RCC 7860 (cell line): Measurements from ENCODE around the gene RABEPK.
A peak's percentile ranks its signal among the peaks of the same experiment; 100 is the strongest.
"Not testable (repeated sequence)": the region's sequence is repeated elsewhere in the genome, so short reads cannot be mapped to it uniquely, and the experiment has no call there.

ENCODE experiments used
- DNase-seq: peaks from one replicate; pipeline ENCODE4 v3.0.0-alpha.2; 2015; ENCODE audit warnings: low spot score
- FAIRE-seq: peaks from 2 replicates; lab custom pipeline; 2012; peaks lifted over from hg19 to GRCh38; lab: Jason Lieb, UNC

RABEPK gene

GRCh38 chr9:125241863-125242739 lies 41.8 kb downstream of the RABEPK start:
- FAIRE-seq (no peak), DNase-seq (peak; percentile 37)

GRCh38 chr9:125243792-125244260 lies 43.5 kb downstream of the RABEPK start:
- DNase-seq, result no peak
- FAIRE-seq, result no peak

GRCh38 chr9:125246261-125246667 lies 45.9 kb downstream of the RABEPK start:
- DNase-seq, result no peak
- no peak for FAIRE-seq

GRCh38 chr9:125254231-125254630 lies 53.9 kb downstream of the RABEPK start:
- DNase-seq (no peak), FAIRE-seq (no peak)

GRCh38 chr9:125255781-125256391 lies 55.5 kb downstream of the RABEPK start:
- no peak for FAIRE-seq
- DNase-seq, result no peak

GRCh38 chr9:125258160-125258785 lies 57.9 kb downstream of the RABEPK start:
- no peak for FAIRE-seq
- no peak for DNase-seq

- FAIRE-seq (no peak), DNase-seq (no peak)
These were observed 58.6 kb downstream of the RABEPK start for GRCh38 chr9:125258832-125259534.

GRCh38 chr9:125260561-125260960 lies 60.2 kb downstream of the RABEPK start:
- DNase-seq (no peak), FAIRE-seq (no peak)

GRCh38 chr9:125261501-125262293 lies 61.4 kb downstream of the RABEPK start, which contains the start of gene GAPVD1:
Gene GAPVD1, plus strand, starts transcription at chr9:125261826. Its CDS starts 37,096 bp downstream, at chr9:125298922.
- DNase-seq, result peak; percentile 93
- FAIRE-seq, result no peak

GRCh38 chr9:125262294-125262991 lies 62.1 kb downstream of the RABEPK start:
- FAIRE-seq, result no peak
- no peak for DNase-seq

GRCh38 chr9:125264068-125264467 lies 63.7 kb downstream of the RABEPK start:
- DNase-seq, FAIRE-seq: not testable (repeated sequence)

GRCh38 chr9:125268394-125269013 lies 68.2 kb downstream of the RABEPK start:
- FAIRE-seq, result no peak
- no peak for DNase-seq

GRCh38 chr9:125269014-125269397 lies 68.7 kb downstream of the RABEPK start:
- FAIRE-seq (no peak), DNase-seq (no peak)

- no peak for DNase-seq
- FAIRE-seq, result no peak
These were observed 70.7 kb downstream of the RABEPK start for GRCh38 chr9:125271081-125271480.

- no peak for FAIRE-seq
These were observed 72.4 kb downstream of the RABEPK start for GRCh38 chr9:125272697-125273096.

GRCh38 chr9:125276771-125277170 lies 76.4 kb downstream of the RABEPK start:
- FAIRE-seq, result no peak
- DNase-seq, result no peak

More at GRCh38 chr9:125272697-125273096, 72.4 kb downstream of the RABEPK start:
- no peak for DNase-seq

- DNase-seq (no peak), FAIRE-seq (no peak)
These were observed 77.1 kb downstream of the RABEPK start for GRCh38 chr9:125277411-125277810.

GRCh38 chr9:125280945-125281344 lies 80.6 kb downstream of the RABEPK start:
- DNase-seq (no peak), FAIRE-seq (no peak)
